HG03469 (cell line): Measurements from ENCODE around the gene A4GNT.
A peak's percentile ranks its signal among the peaks of the same experiment; 100 is the strongest.
"Not testable (repeated sequence)": the region's sequence is repeated elsewhere in the genome, so short reads cannot be mapped to it uniquely, and the experiment has no call there.

ENCODE experiments used
- ATAC-seq: cut with Tn5 transposase; IDR thresholded peaks from one replicate; pipeline ENCODE4 v1.9.1; 2021; ENCODE audit warnings: mild to moderate bottlenecking, moderate library complexity, moderate number of reproducible peaks; ENCODE audit not compliant: unreplicated experiment

The A4GNT gene

DNA sequence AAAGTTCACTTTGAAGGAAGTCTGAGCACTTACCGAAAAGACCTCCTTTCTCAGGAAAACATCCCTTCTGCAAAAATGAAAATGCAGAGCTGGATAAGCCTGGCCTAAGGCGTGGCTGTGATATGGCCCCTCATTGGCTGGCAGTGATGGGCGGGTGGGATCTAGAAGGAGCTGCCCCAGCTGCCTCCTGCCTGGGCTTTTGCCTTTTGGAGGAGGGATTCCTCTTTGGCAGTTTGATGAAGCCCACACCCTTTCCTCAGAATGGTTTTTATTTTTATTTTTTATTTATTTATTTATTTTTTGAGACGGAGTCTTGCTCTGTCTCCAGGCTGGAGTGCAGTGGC lies 12.8 kb downstream of the A4GNT start:
- no peak for ATAC-seq

DNA sequence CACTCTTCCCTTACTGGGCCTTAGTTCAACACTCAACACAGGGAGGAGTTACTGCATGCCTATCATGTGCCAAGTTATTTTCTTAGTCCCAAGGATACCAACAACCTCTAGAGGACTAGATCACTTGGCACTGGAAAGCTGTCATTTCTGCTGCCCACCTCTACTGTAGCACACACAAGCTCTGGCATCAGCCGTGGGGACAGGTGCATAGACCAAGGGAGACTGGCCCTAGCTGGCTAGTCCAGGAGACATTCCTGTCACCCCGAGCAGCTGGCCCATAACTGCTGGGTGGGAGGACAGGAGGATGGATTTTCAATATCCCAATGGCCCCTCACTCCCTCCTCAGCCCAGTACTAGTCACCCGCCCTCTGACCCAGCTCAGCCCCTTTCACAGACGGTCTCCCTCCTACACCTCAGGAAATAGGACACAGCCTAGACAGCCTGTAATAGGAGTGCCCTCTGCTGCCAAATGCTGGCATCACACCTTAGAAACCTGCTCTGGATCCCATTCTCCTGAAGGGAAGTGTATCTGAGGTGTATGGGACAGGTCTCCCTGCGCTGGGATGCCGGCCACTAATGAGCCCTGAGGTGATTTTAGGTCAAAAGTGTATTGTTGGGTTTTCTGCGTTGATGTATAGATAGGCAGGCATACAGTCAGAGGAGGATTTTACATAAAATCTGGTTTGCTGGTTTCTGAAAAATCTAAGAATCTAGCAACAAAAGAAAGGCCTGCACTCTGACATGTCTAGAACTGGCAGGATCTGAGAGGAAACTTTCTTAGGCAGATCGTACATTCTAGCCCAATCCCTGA lies 13.4 kb downstream of the A4GNT start:
- peak; percentile 77 for ATAC-seq

DNA sequence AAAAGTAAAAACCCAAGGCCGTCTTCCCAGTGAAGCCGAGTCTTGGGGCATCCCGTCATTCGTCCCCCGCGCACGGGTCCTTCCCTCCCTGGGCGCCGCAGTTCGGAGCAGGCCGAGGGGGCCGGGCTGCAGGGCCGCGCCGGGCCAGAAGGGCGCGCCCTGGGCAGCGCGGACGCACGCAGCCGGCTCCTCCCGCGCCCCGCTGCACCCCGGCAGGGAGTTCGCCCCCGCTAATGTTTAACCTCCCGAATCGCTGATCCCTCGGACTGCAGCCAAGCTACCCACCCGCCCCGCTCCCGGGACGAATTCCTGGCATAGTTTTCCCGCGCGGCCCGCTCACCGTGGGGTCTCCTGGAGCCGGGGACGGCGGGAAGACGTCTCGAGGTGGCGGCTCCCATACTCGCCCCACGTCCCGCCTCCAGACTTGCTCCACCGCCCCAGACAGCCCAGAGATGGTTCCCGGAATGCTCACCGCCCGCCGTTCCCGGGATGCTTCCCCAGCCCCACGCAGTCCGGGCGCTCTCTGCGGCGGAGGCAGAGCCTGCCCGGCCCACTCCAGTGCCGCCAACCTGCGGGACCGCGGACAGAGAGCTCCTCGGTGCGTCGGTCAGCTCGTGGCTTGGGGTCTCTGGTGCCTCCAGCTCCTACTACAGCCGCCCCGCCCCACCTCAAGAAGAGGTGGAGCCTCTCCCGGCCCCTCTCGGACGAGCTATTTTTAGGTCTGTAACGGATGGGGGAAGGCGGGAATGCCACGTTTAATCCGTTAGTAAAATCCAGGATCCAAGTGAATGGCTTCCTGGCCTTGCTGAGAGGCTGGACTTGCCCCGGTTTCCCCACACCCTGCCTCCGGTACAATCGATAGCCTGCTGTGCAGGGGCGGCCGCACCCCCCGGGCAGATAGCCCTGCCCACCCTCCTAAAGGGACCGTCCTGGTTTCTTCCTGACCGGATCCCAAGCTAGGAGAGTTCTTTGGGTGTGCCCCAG lies 16.9 kb downstream of the A4GNT start, which contains the start of gene DZIP1L:
DZIP1L (minus strand) TSS at position 621 of the 984 bp plus-strand sequence. CDS start 11,637 bp downstream, outside the sequence.
- ATAC-seq = no peak

DNA sequence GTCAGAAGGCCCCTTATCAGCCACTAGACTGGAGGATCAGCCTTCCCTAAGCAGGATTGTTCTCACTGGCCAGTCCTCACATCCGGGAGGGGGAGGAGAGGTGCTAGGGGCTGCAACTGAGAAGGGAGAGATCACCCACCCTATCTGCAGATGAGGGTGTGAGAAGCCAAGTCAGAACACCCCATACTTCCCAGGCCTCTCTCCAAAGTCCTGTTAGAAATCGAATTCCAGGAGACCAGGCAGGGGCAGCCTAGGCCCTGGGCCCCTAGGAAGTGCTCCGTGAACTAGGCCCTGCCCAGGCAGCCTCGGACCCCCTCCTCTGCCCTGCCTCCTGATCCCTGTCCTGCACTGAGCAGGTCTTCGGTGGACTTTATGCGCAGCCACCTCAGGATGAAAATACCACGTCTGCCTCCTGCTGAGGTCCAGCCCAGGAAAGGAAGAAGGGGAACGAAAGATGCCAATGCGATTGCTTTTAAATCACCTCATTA lies 17.7 kb downstream of the A4GNT start:
- ATAC-seq = no peak

DNA sequence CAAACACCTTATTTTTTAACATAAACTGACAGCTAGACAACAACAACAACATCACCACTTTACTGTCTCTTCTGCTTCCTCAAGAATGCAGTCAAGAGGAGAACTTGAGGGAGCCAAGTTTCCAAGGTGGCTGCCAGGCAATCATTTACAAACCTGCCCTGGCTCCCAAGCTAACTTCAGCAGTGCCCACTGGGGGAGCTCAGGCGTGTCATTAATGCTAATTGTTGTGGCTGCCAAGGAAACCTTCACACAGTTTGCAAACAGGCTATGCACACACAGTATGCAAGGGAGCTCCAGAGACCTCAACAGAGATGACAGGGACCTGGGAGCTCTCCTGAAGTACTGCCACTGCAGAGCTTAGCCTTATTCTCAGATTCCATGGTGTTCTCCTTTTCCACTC lies 18.9 kb downstream of the A4GNT start:
- ATAC-seq = no peak

DNA sequence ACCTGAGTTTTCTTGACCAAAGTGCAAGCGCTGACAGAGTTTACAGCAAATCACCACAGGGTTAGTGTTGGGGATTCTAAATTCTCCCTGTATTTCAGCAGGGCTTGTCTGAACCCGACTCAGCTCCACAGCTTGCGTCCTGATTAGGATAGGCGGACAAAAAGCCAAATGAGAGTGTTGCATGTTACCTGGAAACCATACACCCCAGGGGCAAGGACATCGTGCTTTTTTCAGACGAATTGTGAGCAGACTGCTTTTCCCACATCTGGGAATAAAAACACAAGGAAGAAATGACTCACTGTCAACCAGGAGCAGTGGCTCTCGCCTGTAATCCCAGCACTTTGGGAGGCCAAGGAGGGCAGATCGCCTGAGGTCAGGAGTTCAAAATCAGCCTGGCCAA lies 19.8 kb downstream of the A4GNT start:
- ATAC-seq = no peak

DNA sequence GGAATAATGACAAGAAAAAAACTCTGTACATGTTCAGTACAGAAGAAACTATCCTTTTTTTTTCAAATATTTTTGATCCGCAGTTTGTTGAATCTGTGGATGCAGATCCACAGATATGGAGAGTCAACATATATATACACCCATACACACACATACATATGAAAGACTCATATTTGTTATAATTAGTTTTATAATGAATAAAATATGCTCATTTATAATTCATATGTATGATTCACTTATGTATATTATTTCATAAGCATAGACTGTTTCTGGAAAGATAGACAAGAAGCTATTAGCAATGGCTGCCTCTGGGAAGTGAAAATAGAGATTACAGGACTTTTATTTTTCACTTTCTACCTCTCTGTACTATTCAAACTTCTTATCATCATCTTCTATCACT lies 26.6 kb downstream of the A4GNT start:
- ATAC-seq = no peak

DNA sequence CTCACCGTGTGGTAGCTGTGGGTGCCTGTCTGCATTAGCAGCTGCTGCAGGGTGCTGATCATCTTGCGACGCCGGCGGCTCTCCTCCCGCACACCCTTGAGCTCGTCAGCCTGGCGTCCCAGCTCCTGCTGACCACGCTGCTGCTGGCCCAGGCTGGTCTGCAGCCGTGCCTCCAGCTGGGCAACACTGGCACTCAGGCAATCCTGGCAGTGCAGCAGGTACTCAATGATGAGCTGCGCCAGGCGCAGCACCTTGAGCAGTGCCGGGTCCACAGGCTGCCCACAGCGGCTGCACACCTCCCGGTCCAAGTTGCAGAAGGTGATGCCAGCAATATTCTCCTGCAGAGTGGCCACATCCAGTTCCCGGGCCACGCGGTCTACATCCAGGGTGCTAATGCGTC lies 28.7 kb downstream of the A4GNT start:
- ATAC-seq = no peak

DNA sequence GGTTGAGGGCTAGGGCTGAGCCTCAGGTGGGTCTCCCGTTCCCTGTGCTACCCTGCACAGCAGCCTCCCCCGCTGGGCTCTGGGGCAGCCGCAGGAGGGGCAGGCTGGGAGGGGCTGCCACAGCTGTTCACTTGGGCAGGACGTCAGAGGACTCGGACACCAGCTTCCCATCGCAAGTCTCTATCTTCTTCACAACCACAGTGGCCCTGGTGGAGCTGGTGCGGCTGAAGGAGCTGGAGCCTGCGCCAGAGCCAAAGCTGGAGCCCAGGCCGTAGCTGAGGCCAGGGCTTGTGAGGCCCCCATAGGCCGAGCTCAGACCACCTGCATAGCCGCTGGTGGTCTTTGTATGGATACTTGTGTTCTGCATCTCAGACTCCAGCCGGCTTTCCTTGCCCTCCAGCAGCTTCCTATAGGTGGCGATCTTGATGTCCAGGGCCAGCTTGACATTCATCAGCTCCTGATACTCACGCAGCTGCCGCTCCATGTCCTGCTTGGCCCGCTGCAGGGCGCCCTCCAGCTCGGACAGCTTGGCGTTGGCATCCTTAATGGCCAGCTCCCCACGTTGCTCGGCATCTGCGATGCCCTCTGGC lies 30.7 kb downstream of the A4GNT start:
- ATAC-seq = not testable (repeated sequence)

DNA sequence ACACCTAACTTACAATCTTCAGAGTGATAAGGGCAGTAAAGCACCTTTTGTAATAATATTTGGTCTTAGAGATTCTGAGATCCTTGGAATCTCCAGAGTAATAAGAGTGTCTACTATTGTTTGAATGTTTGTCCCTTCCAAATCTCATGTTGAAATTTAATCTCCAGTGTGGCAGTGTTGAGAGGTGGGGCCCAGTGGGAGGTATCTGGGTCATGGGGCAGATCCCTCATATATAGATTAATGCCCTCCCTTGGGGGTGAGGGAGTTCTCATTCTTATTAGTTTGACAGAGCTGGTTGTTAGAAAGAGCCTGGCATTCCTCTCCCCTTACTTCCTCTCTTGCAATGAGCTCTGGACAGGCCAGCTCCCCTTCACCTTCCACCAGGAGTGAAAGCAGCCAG lies 32.8 kb downstream of the A4GNT start:
- no peak for ATAC-seq

DNA sequence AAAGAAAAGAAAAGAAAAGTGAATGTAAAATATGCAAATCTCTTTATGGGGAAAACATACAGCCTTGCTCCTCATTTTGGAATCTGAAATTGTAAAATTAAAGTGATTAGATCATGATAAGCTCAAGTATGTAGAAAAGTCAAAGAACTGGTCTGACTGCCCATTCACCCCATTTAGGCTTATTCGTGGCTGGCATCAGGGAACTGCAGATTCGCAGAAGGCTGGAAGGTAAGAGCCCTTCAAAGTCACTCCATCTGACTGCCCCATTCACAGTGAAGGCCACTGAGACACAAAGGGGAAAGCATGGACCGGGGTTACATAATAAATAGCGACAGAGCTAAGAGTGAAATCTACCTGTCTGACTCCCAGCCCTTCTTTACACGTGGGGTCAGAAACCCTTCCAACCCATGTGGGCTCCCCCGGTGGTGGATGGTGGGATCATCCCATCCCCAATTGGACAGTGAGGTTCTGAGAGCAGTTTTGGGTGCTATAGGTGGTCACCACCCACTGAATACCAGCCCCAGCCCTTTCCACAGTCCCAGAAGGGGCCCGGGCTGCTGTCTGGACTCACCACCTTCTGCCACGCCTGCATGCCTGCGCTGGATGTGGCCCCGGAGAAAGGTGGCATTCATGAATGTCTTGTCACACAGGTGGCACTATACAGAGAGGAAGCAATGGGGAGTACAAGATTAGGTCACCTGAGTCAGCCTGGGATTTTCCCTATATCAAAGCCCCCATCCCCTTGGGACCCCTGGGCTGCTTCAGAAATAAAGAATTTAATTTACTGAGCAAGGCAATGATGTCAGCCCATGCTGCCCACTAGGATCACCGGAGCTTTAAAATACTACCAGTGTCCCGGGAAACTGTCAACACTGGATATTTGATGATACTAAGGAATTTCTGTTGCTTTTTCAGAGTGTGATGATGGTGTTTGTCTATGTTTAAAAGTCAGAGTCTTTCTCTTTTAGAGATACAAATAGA lies 34.7 kb downstream of the A4GNT start:
- no peak for ATAC-seq

DNA sequence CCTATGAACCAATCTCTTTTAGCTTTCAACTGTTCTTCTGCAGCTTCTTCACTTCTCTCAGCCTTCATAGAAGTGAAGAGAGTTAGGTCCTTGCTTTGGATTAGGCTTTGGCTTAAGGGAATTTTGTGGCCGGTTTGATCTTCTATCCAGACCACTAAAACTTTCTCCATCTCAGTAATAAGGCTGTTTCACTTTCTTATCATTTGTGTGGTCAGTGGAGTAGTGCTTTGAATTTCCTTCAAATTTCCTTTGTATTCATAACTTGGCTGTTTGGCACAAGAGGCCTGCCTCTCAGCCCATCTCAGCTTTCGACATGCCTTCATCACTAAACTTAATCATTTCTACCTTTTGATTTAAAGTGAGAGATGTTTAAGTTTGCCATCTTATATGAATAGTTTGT lies 38.5 kb downstream of the A4GNT start:
- ATAC-seq = no peak

DNA sequence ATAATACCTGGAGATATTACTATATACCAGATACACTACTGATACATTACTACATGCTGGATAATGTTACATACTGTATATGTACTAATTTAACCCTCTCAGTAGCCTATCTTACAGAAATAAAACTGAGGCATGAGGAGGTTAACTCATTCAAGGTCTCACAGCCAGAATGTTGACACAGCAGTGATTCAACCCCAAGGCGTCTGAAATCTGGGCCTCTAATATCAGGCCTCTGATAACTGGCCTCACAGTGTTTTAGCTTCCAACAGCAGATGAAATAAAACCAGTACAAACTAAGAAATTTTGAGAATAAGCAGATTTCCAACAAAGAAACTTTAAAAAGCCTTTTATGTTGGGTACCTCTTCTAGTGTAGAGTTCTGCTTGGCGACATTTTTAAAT lies 40.2 kb downstream of the A4GNT start:
- ATAC-seq = no peak

DNA sequence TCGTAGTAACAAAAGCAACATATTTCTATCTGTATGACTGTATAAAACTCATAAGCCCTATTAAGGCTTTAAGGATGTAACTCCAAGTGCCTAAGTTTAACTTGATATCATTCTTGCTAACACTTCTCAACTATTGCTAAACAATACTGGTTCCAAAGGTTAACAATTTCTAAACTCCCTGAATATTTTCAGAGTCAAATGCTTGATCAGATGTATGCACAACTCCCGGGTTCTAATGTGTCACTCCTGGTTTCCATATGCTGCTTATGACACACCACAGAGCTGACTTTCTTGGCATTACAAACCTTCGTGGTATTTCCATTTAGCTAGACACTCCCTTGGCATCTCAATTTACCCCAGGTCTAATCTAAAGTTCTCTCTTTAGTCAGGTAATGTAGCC lies 43.1 kb downstream of the A4GNT start:
- no peak for ATAC-seq

DNA sequence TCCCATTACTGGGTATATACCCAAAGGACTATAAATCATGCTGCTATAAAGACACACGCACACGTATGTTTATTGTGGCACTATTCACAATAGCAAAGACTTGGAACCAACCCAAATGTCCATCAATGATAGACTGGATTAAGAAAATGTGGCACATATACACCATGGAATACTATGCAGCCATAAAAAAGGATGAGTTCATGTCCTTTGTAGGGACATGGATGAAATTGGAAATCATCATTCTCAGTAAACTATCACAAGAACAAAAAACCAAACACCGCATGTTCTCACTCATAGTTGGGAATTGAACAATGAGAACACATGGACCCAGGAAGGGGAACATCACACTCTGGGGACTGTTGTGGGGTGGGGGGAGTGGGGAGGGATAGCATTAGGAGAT lies 46.4 kb downstream of the A4GNT start:
- not testable (repeated sequence) for ATAC-seq

DNA sequence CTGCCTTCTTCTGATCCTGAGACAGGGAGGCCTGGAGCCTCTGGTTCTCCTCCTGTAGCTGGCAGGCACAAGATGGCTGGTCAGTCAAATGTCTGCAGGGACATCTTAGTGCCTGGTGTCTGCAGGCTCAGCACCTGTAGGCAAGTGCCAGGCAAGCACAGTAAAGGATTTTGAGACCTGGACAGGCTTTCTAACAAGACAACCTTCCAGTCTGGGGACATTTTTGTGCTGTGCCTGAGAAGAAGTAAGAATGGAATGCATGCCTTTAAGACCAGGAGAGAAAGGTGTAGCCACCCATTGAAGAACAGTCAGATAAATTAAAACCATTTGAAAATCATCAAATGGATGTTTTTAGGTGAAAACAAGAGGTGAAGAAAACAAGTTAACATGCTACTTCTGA lies 48.0 kb downstream of the A4GNT start:
- ATAC-seq = no peak

DNA sequence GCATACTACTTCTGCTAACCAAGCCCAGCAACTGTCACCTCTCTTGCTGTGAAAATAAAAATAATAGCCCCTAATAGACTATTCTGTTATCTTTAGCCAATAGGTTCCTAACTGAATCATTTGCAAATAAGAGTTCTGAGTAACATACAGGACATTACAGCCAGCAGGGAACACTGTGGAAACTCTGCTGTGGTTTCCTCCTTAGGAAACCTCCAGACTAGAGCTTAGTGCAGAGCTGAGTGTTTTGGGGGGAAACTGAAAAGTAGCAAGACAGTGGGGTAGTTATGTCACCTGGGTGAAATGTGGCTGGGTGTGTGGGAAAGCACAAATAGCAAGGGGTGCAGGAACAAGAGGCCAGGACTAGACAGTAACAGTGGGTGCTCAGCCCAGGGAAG lies 49.2 kb downstream of the A4GNT start:
- ATAC-seq = no peak

DNA sequence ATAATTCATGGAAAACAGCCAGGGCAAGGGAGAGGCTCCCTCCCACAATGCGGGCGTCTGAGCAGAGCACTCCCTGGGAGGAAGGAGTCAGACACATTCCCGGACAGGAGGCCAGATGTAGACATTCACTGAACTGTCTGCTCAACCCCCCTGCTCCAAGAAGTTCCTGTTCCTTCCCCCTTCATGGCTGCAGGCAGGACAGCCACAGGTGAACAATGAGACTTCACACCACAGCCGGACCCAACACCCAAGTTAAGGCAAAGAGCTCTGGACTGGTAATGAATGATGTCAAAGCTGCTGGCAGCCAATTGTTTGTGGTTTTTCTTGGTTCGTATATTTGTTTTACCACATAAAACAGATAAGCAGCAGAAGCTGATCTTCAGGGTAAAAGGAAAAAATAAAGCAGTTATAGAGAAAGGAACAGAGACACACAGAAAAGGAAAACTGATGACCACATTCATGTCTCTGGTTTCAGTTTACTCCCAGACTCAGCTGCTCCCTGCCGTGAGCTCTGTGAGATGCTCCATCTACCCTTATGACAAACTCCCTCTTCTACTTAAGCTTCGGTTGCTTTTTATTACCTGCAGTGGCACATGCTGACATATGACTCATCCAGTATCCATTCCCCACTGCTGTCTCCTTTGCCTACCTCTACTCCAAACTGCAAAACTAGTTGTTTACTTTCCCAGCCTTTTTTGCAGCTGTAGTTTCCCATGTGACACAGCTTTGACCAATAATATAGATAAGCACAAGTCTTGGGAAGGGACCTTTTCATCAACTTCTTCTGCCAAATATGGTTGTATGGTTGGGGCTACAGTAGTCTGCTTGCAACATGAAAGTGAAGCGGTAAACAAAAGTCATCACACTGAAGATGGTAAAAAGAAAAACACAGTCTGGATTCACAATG lies 49.9 kb downstream of the A4GNT start:
- ATAC-seq = no peak
